Measurements from ENCODE around the gene FAM187B. TPM values are rescaled to one million over a fixed set of nuclear protein-coding genes. Genes with fewer than 3 reads are reported as not detected.
A peak's percentile ranks its signal among the peaks of the same experiment; 100 is the strongest.

Gene FAM187B
- total and polyA plus RNA-seq, 10 donors = 0.48 to 0.61 (median 0.51) TPM; not detected in 7

GRCh38 chr19:35219008-35219407 lies 9.5 kb downstream of the FAM187B start:
- DNase-seq = no peak
- H3K27me3 ChIP-seq (replicated peaks in 1 of 7) = no peaks in the 10 kb centered on the region
- H3K27ac ChIP-seq = no peak overlapping the region
- peaks cover 0 to 18% (median 7%) of the 10 kb centered on the region in 8 donors for H3K9me3 ChIP-seq
- 93 to 100% (median 97%) methylated on average over 1 of the region's 1 CpG for WGBS, 5 donors
- no peaks in the 10 kb centered on the region for H3K36me3 ChIP-seq
- no peak for TF ChIP-seq CTCF (IDR thresholded peaks at IDR 0.05 in 8 of 11, conservative IDR thresholded peaks at IDR 0.05 in 3 of 11)
- TF ChIP-seq POLR2A (IDR thresholded peaks at IDR 0.05) = no peak
- TF ChIP-seq POLR2AphosphoS5 (IDR thresholded peaks at IDR 0.05) = no peak
- H3K4me3 ChIP-seq = no peak overlapping the region
- peaks cover 6 to 57% (median 26%) of the 10 kb centered on the region in 6 donors for H3K4me1 ChIP-seq
- intact Hi-C loops (cut with DNase I; ENCODE audit: low total_unique reads) = no loop called here

GRCh38 chr19:35217649-35217990 lies 10.9 kb downstream of the FAM187B start:
- TF ChIP-seq CTCF (IDR thresholded peaks at IDR 0.05 in 8 of 11, conservative IDR thresholded peaks at IDR 0.05 in 3 of 11) = no peak
- no peak for TF ChIP-seq POLR2AphosphoS5 (IDR thresholded peaks at IDR 0.05)
- TF ChIP-seq POLR2A (IDR thresholded peaks at IDR 0.05) = no peak
- DNase-seq = no peak
- Histone ChIP-seq H3K27me3 (replicated peaks in 1 of 7) (no peaks in the 10 kb centered on the region), H3K4me3 (no peak overlapping the region), H3K9me3 (peaks cover 0 to 18% (median 7%) of the 10 kb centered on the region in 8 donors), H3K4me1 (peaks cover 19 to 71% (median 39%) of the 10 kb centered on the region in 6 donors), H3K27ac (peak overlapping the region in 2 of 8 donors; percentile 88 to 98), H3K36me3 (no peaks in the 10 kb centered on the region)
- intact Hi-C loops (cut with DNase I; ENCODE audit: low total_unique reads) = no loop called here

- peaks cover 25 to 76% (median 45%) of the 10 kb centered on the region in 6 donors for H3K4me1 ChIP-seq
- no peak overlapping the region for H3K4me3 ChIP-seq
- WGBS, 5 donors = 53 to 85% (median 66%) methylated on average over 3 of the region's 3 CpGs
- no peak for TF ChIP-seq POLR2A (IDR thresholded peaks at IDR 0.05)
- TF ChIP-seq CTCF (IDR thresholded peaks at IDR 0.05 in 8 of 11, conservative IDR thresholded peaks at IDR 0.05 in 3 of 11) = peak in 9 of 11 experiments; percentile 14 to 57 (median 40)
- H3K36me3 ChIP-seq = no peaks in the 10 kb centered on the region
- H3K9me3 ChIP-seq = peaks cover 0 to 18% (median 7%) of the 10 kb centered on the region in 8 donors
- intact Hi-C loops (cut with DNase I; ENCODE audit: low total_unique reads) = no loop called here
- DNase-seq = peak; percentile 80
- H3K27me3 ChIP-seq (replicated peaks in 1 of 7) = no peaks in the 10 kb centered on the region
- peak overlapping the region in 3 of 8 donors; percentile 13 to 98 (median 88) for H3K27ac ChIP-seq
Observed at GRCh38 chr19:35216833-35217648, 11.5 kb downstream of the FAM187B start.

- DNase-seq = peak; percentile 59
- H3K36me3 ChIP-seq = no peaks in the 10 kb centered on the region
- peak overlapping the region in 3 of 8 donors; percentile 88 to 98 (median 89) for H3K27ac ChIP-seq
- WGBS, 5 donors = 70 to 84% (median 78%) methylated on average over 8 of the region's 8 CpGs
- peaks cover 0 to 18% (median 7%) of the 10 kb centered on the region in 8 donors for H3K9me3 ChIP-seq
- no peak overlapping the region for H3K4me3 ChIP-seq
- H3K27me3 ChIP-seq (replicated peaks in 1 of 7) = no peaks in the 10 kb centered on the region
- intact Hi-C loops (cut with DNase I; ENCODE audit: low total_unique reads) = no loop called here
- peaks cover 33 to 78% (median 53%) of the 10 kb centered on the region in 6 donors for H3K4me1 ChIP-seq
- TF ChIP-seq POLR2A (IDR thresholded peaks at IDR 0.05) = no peak
- TF ChIP-seq POLR2AphosphoS5 (IDR thresholded peaks at IDR 0.05) = no peak
- TF ChIP-seq CTCF (IDR thresholded peaks at IDR 0.05 in 8 of 11, conservative IDR thresholded peaks at IDR 0.05 in 3 of 11) = no peak
Observed at GRCh38 chr19:35216016-35216832, 12.3 kb downstream of the FAM187B start.

Data from spleen (tissue), 11 donors.